GM23338 (cell line): Measurements from ENCODE around the gene VIPAS39.

Experiments used
- EZH2 ChIP-seq: fragments of 200-600 bp; sonication (generic); IDR thresholded peaks from one replicate; pipeline ENCODE4 v1.8.0; 2017; ENCODE audit warnings: antibody characterized with exemption, mild to moderate bottlenecking, low read depth; ENCODE audit not compliant: unreplicated experiment
- JUNB ChIP-seq: IDR thresholded peaks from one replicate; pipeline ENCODE4 v1.6.1; 2016; ENCODE audit warnings: antibody characterized with exemption; ENCODE audit not compliant: unreplicated experiment
- POLR2AphosphoS5 ChIP-seq: IDR thresholded peaks from 2 replicates; pipeline ENCODE4 v1.6.1; 2016; ENCODE audit warnings: antibody characterized with exemption, low read depth
- ZNF114 ChIP-seq: fragments of 250-450 bp; sonication (Bioruptor Pico); IDR thresholded peaks from 2 replicates; pipeline ENCODE4 v1.5.0; 2020; ENCODE audit warnings: mild to moderate bottlenecking, moderate library complexity
- TF ChIP-seq, protein P1 (sequence below), 2 experiments: fragments of 200-600 bp in 1 of 2; sonication (generic) in 1 of 2; conservative IDR thresholded peaks; 2 replicates each; pipeline versions ENCODE4 v1.5.1 to v1.6.1; 2016 to 2017; ENCODE audit warnings: antibody characterized with exemption in 2 of 2, low read depth in 2 of 2, mild to moderate bottlenecking in 2 of 2, moderate library complexity in 1 of 2
- TF ChIP-seq, protein P2 (sequence below): IDR thresholded peaks from one replicate; pipeline ENCODE4 v1.6.1; 2018; ENCODE audit warnings: antibody characterized with exemption; ENCODE audit not compliant: unreplicated experiment

DNA sequence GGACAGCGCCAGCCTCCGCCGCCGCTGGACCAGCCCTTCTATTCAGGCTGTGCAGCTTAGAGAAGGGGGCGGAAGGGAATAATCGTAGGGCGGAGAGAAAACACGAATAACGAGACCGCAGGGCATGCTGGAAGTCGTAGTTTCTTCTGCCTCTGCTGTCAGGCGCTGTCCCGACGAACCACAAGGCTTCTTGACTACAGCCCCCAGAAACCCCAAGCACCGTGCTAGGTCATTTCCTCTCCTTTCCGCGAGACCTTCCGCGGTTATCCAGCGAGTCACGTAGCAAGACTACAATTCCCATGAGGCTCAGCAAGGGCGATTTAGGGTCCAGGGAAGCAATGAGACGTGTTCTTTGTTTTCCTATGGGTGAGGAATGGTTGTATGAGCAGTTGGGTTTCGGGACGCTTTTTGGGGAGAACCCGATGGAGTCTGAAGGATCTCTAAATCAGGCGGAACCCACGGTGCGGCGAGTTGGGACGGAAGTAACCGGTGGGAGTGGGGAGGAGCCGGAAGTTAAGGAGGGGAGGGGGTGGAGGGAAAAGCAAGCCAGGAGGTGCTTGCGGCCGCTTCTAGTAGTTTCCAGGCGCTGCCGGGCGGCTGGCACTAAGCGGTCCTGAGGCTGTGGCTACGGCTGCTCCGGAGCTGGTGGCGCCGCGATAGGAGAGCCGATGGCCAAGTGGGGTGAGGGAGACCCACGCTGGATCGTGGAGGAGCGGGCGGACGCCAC lies at the start of gene VIPAS39, which contains the start of gene AHSA1:
- TF ChIP-seq EZH2 (no peak), POLR2AphosphoS5 (peak; percentile 94), ZNF114 (CRISPR knock-in tag) (no peak), JUNB (no peak)
- TF ChIP-seq, protein P1, sequence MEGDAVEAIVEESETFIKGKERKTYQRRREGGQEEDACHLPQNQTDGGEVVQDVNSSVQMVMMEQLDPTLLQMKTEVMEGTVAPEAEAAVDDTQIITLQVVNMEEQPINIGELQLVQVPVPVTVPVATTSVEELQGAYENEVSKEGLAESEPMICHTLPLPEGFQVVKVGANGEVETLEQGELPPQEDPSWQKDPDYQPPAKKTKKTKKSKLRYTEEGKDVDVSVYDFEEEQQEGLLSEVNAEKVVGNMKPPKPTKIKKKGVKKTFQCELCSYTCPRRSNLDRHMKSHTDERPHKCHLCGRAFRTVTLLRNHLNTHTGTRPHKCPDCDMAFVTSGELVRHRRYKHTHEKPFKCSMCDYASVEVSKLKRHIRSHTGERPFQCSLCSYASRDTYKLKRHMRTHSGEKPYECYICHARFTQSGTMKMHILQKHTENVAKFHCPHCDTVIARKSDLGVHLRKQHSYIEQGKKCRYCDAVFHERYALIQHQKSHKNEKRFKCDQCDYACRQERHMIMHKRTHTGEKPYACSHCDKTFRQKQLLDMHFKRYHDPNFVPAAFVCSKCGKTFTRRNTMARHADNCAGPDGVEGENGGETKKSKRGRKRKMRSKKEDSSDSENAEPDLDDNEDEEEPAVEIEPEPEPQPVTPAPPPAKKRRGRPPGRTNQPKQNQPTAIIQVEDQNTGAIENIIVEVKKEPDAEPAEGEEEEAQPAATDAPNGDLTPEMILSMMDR (conservative IDR thresholded peaks at IDR 0.05; ENCODE audit: low read depth in 2 of 2) = no peak
- TF ChIP-seq, protein P2, sequence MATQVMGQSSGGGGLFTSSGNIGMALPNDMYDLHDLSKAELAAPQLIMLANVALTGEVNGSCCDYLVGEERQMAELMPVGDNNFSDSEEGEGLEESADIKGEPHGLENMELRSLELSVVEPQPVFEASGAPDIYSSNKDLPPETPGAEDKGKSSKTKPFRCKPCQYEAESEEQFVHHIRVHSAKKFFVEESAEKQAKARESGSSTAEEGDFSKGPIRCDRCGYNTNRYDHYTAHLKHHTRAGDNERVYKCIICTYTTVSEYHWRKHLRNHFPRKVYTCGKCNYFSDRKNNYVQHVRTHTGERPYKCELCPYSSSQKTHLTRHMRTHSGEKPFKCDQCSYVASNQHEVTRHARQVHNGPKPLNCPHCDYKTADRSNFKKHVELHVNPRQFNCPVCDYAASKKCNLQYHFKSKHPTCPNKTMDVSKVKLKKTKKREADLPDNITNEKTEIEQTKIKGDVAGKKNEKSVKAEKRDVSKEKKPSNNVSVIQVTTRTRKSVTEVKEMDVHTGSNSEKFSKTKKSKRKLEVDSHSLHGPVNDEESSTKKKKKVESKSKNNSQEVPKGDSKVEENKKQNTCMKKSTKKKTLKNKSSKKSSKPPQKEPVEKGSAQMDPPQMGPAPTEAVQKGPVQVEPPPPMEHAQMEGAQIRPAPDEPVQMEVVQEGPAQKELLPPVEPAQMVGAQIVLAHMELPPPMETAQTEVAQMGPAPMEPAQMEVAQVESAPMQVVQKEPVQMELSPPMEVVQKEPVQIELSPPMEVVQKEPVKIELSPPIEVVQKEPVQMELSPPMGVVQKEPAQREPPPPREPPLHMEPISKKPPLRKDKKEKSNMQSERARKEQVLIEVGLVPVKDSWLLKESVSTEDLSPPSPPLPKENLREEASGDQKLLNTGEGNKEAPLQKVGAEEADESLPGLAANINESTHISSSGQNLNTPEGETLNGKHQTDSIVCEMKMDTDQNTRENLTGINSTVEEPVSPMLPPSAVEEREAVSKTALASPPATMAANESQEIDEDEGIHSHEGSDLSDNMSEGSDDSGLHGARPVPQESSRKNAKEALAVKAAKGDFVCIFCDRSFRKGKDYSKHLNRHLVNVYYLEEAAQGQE = no peak
